Endothelial cell of umbilical vein (primary cell): ENCODE measurements around the gene FAM53B. TPM values are rescaled to one million over a fixed set of nuclear protein-coding genes. Genes with fewer than 3 reads are reported as not detected.

Experiments used
- BruUV-seq: library from RNA; stranded (reverse); fragments of 400-500 nt; replicated peaks from 2 replicates; lab custom pipeline; 2021; lab: Mats Ljungman, UMichigan
- CTCF ChIA-PET: fragments of 300-600, 350-600 bp; sonication (Branson Sonifier 250); formaldehyde crosslinking; loops from one replicate; lab custom pipeline; 2021; ENCODE audit warnings: antibody characterized with exemption, inconsistent platforms; lab: Charles Lee
- POLR2A ChIA-PET: fragments of 300-600, 350-600 bp; sonication (Branson Sonifier 250); formaldehyde crosslinking; loops from one replicate; lab custom pipeline; 2021; ENCODE audit warnings: antibody characterized with exemption, inconsistent platforms; lab: Charles Lee
- DNase-seq: peaks from one replicate; pipeline ENCODE4 v3.0.0-alpha.2; 2011; ENCODE audit warnings: low read depth, low spot score
- FAIRE-seq: peaks from 2 replicates; lab custom pipeline; 2011; peaks lifted over from hg19 to GRCh38; lab: Jason Lieb, UNC
- H2AFZ ChIP-seq: 2 replicates; pipeline ENCODE4 v1.6.0; 2012; ENCODE audit warnings: low read depth, low read length, control low read depth, inconsistent platforms
- H3K27ac ChIP-seq: 2 replicates; pipeline ENCODE4 v1.5.1; 2011; ENCODE audit warnings: low read depth, mild to moderate bottlenecking, control low read depth, low read length, moderate library complexity; ENCODE audit not compliant: insufficient read depth
- H3K27me3 ChIP-seq, 2 experiments: 2 replicates each; pipeline versions ENCODE4 v1.6.0 to v1.6.1; 2011; ENCODE audit warnings: low read length in 2 of 2, mixed read lengths in 1 of 2; ENCODE audit not compliant: control insufficient read depth in 2 of 2, insufficient read depth in 2 of 2
- H3K36me3 ChIP-seq, 2 experiments: 2 replicates in 1 of 2; 3 replicates in 1 of 2; pipeline ENCODE4 v1.5.1; 2011; ENCODE audit warnings: low read length in 2 of 2, mild to moderate bottlenecking in 1 of 2, moderate library complexity in 1 of 2; ENCODE audit not compliant: control insufficient read depth in 2 of 2, insufficient read depth in 2 of 2; ENCODE audit errors: extremely low read depth in 1 of 2
- H3K4me1 ChIP-seq: 3 replicates; pipeline ENCODE4 v1.5.1; 2011; ENCODE audit warnings: mild to moderate bottlenecking, low read length; ENCODE audit not compliant: control insufficient read depth, insufficient read depth; ENCODE audit errors: extremely low read depth
- H3K4me2 ChIP-seq: 2 replicates; pipeline ENCODE4 v1.6.1; 2011; ENCODE audit warnings: low read length, control low read depth, mixed read lengths; ENCODE audit not compliant: insufficient read depth
- H3K4me3 ChIP-seq, 3 experiments: fragments of 200-600 bp in 1 of 3; sonication (generic), shearing (Covaris generic) in 1 of 3; replicated peaks in 1 of 3; 2 replicates each; pipeline ENCODE4 v1.5.1; 2011 to 2016; ENCODE audit warnings: control low read depth in 3 of 3, low read length in 3 of 3, mild to moderate bottlenecking in 2 of 3, inconsistent platforms in 1 of 3, low read depth in 1 of 3, moderate library complexity in 1 of 3; ENCODE audit not compliant: insufficient read depth in 1 of 3
- H3K79me2 ChIP-seq: 2 replicates; pipeline ENCODE4 v1.6.0; 2012; ENCODE audit warnings: low read length, inconsistent platforms; ENCODE audit not compliant: control insufficient read depth, insufficient read depth
- H3K9ac ChIP-seq: replicated peaks from 2 replicates; pipeline ENCODE3; 2011; ENCODE audit warnings: low read length, control low read depth; ENCODE audit not compliant: insufficient read depth; ENCODE audit errors: extremely low read depth
- H3K9me1 ChIP-seq: replicated peaks from 3 replicates; pipeline ENCODE4 v1.6.0; 2011; ENCODE audit warnings: mild to moderate bottlenecking, low read length; ENCODE audit not compliant: control insufficient read depth, insufficient read depth; ENCODE audit errors: extremely low read depth
- H3K9me3 ChIP-seq: replicated peaks from 2 replicates; pipeline ENCODE4 v1.5.1; 2012; ENCODE audit warnings: low read length, inconsistent platforms; ENCODE audit not compliant: control insufficient read depth, insufficient read depth
- H4K20me1 ChIP-seq: replicated peaks from 2 replicates; pipeline ENCODE3; 2011; ENCODE audit warnings: mild to moderate bottlenecking, low read length; ENCODE audit not compliant: control insufficient read depth, insufficient read depth; ENCODE audit errors: extremely low read depth
- CTCF ChIP-seq, 2 donors: IDR thresholded peaks; 1 replicate in 1 of 2; 2 replicates in 1 of 2; pipeline ENCODE4 v1.5.1; 2011; ENCODE audit warnings: low read length in 2 of 2, mild to moderate bottlenecking in 2 of 2, moderate library complexity in 2 of 2, control low read depth in 1 of 2, inconsistent platforms in 1 of 2, low read depth in 1 of 2; ENCODE audit not compliant: insufficient read depth in 1 of 2; ENCODE audit errors: extremely low read depth in 1 of 2
- EZH2 ChIP-seq: IDR thresholded peaks from 2 replicates; pipeline ENCODE4 v1.6.1; 2012; ENCODE audit warnings: borderline replicate concordance, low read depth, mild to moderate bottlenecking, moderate library complexity, low read length, inconsistent platforms; ENCODE audit not compliant: severe bottlenecking
- FOS ChIP-seq: IDR thresholded peaks from 2 replicates; pipeline ENCODE4 v1.6.1; 2011; ENCODE audit warnings: mild to moderate bottlenecking, low read length, moderate library complexity, borderline replicate concordance; ENCODE audit not compliant: insufficient read depth
- GATA2 ChIP-seq: IDR thresholded peaks from 2 replicates; pipeline ENCODE4 v1.7.0; 2011; ENCODE audit warnings: low read depth, mild to moderate bottlenecking, moderate library complexity, mixed read lengths, low read length; ENCODE audit not compliant: insufficient read length, insufficient read depth
- JUN ChIP-seq: IDR thresholded peaks from 2 replicates; pipeline ENCODE4 v1.6.1; 2011; ENCODE audit warnings: borderline replicate concordance, low read depth; ENCODE audit not compliant: insufficient read length, insufficient read depth
- MYC ChIP-seq: IDR thresholded peaks from one replicate; pipeline ENCODE4 v1.6.1; 2011; ENCODE audit warnings: mild to moderate bottlenecking, low read depth, low read length
- POLR2A ChIP-seq: IDR thresholded peaks from 2 replicates; pipeline ENCODE4 v1.6.1; 2012; ENCODE audit warnings: low read depth, mild to moderate bottlenecking, control low read depth, low read length
- POLR2AphosphoS5 ChIP-seq: IDR thresholded peaks from 2 replicates; pipeline ENCODE4 v1.6.1; 2012; ENCODE audit warnings: low read depth, mild to moderate bottlenecking, control low read depth, low read length, moderate library complexity; ENCODE audit not compliant: insufficient read depth
- dilution Hi-C: fragments of 300-500 bp; cut with MboI; formaldehyde crosslinking; loops from one replicate; pipeline ENCODE4 v1.15.0; 2019; ENCODE audit warnings: low sequenced_read_pairs; ENCODE audit not compliant: extremely low pct_ligation_motif_present
- intact Hi-C: fragments of 100-400 bp; cut with micrococcal nuclease; formaldehyde crosslinking; loops from one replicate; pipeline ENCODE4 v1.10.0; 2022
- polyA plus RNA-seq, 4 experiments: library from polyadenylated mRNA; depleted of rRNA in 3 of 4; stranded (reverse) in 3 of 4; unstranded in 1 of 4; fragments of >200 nt; gene quantifications; 2 replicates each; pipeline versions ENCODE4 v1.2.1 to v1.2.3, GENCODE V29; 2011 to 2012; ENCODE audit warnings: missing spikeins in 1 of 4
- total RNA-seq: library from RNA; stranded (reverse); gene quantifications from 2 replicates; pipeline ENCODE4 v1.2.3, GENCODE V29; 2021
- TF ChIP-seq, protein P1 (sequence below): IDR thresholded peaks from 2 replicates; pipeline ENCODE4 v1.6.1; 2011; ENCODE audit not compliant: insufficient read depth, insufficient read length

FAM53B gene
- total and polyA plus RNA-seq, 2 donors (not counting 3 experiments of a cell fraction or from before 2014, with no cell fraction given) = 8.5 to 21.1 TPM

- dilution Hi-C loops = no loop called here
- FAIRE-seq (peak; percentile 31), DNase-seq (no peak)
- CTCF ChIA-PET = interaction anchor here (1.8 kb wide), 1 partner anchor 14 kb away, joined by 15 read pairs; no protein-coding TSS in a partner anchor
- Histone ChIP-seq H3K9ac (no peak overlapping the region), H3K36me3 (no peaks in the 10 kb centered on the region), H3K4me3 (no peak overlapping the region), H3K9me1 (no peaks in the 10 kb centered on the region), H3K9me3 (no peaks in the 10 kb centered on the region), H3K27ac (no peak overlapping the region), H3K27me3 (no peaks in the 10 kb centered on the region), H3K79me2 (no peaks in the 10 kb centered on the region), H3K4me2 (no peak overlapping the region), H4K20me1 (no peaks in the 10 kb centered on the region), H2AFZ (no peak overlapping the region), H3K4me1 (peaks cover 8% of the 10 kb centered on the region)
- POLR2A ChIA-PET = no interaction called here
- intact Hi-C loops = no loop called here
- TF ChIP-seq, protein P1, sequence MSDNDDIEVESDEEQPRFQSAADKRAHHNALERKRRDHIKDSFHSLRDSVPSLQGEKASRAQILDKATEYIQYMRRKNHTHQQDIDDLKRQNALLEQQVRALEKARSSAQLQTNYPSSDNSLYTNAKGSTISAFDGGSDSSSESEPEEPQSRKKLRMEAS = no peak
- TF ChIP-seq MYC (no peak), JUN (no peak), EZH2 (no peak), CTCF (IDR thresholded peaks at IDR 0.05; ENCODE audit: extremely low read depth in 1 of 2, insufficient read depth in 1 of 2, low read depth in 1 of 2, low read length in 2 of 2) (no peak), GATA2 (no peak), FOS (no peak), POLR2A (no peak), POLR2AphosphoS5 (no peak)
- no TSS peak for BruUV-seq
Observed at GRCh38 chr10:124727361-124727960, 16.7 kb downstream of the FAM53B start.
